Ovary (tissue), 3 donors: Measurements from ENCODE around the gene AMFR.
"Not testable (repeated sequence)": the region's sequence is repeated elsewhere in the genome, so short reads cannot be mapped to it uniquely, and the experiment has no call there.

Experiments
- CTCF ChIP-seq, 3 donors: fragments of 450-650 bp in 2 of 3; fragments of 200-600 bp in 1 of 3; IDR thresholded peaks; one replicate each; pipeline versions ENCODE4 v1.5.1 to v1.8.0; 2016 to 2022; ENCODE audit warnings: antibody characterized with exemption in 3 of 3, mild to moderate bottlenecking in 1 of 3
- EP300 ChIP-seq: sonication (generic); formaldehyde crosslinking; IDR thresholded peaks from one replicate; pipeline ENCODE4 v1.6.1; 2017; ENCODE audit warnings: antibody characterized with exemption
- POLR2A ChIP-seq: fragments of 450-650 bp; IDR thresholded peaks from one replicate; pipeline ENCODE4 v1.6.1; 2017; ENCODE audit warnings: antibody characterized with exemption, mild to moderate bottlenecking, moderate library complexity
- donor health status: DM: no; HTN: no; CAD: no.

- TF ChIP-seq CTCF (IDR thresholded peaks at IDR 0.05); POLR2A; EP300: not testable (repeated sequence)
Measured at GRCh38 chr16:56380778-56381485, 44.4 kb downstream of the AMFR start.
